ENCODE data around the gene SDCCAG8. TPM values are rescaled to one million over a fixed set of nuclear protein-coding genes. Genes with fewer than 3 reads are reported as not detected.
A peak's percentile ranks its signal among the peaks of the same experiment; 100 is the strongest.

SDCCAG8 gene
- total RNA-seq, 1 donor from 2014 or later: 110 TPM

DNA sequence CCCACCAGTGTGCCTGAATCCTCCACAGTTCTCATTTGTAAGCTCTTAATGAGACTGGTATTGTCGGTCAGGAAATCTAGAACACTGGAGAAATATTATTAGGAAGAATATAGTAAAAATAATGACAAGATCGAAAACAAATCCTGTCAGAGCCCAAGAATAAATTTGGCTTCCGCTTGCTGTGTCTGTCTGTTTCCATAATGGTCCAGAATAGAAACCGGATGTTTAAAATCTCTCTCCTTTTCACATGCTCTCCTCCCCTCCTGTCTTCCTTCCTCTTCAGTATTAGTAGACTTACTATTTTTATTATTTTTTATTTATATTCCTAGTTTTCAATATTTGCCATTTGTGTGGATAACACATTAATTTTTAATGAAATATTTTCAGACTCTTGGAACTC is 187.7 kb downstream of the SDCCAG8 start:
- no peak for FAIRE-seq

GRCh38 chr1:243447347-243447746 is 191.5 kb downstream of the SDCCAG8 start:
- FAIRE-seq: no peak

More for the DNA sequence above, 187.7 kb downstream of the SDCCAG8 start:
- DNase-seq (ENCODE audit: low spot score in 2 of 2): no peak

GRCh38 chr1:243447844-243448243 is 192.0 kb downstream of the SDCCAG8 start:
- DNase-seq (ENCODE audit: low spot score in 2 of 2) (no peak), FAIRE-seq (no peak)

More at GRCh38 chr1:243447347-243447746, 191.5 kb downstream of the SDCCAG8 start:
- DNase-seq (ENCODE audit: low spot score in 2 of 2): no peak

DNA sequence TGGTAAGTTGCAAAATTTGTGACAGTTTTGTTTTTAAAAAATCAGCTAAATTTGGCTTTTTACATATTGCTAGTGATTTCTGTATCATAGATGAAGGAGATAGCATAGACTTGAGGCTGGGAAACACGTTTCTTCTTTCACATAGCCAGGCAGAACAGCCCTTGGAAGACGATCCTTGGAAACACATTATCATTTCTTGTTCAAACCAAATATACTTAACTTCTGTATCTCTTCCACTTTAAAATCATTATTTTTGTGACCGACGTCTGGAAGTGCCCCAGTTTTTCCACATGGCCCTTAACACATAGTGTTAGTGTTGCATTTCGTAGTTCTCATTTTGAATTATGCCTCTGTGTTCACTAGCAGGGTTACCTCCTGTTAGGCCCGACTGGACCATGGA is 193.5 kb downstream of the SDCCAG8 start:
- no peak for FAIRE-seq
- no peak for DNase-seq (ENCODE audit: low spot score in 2 of 2)

DNA sequence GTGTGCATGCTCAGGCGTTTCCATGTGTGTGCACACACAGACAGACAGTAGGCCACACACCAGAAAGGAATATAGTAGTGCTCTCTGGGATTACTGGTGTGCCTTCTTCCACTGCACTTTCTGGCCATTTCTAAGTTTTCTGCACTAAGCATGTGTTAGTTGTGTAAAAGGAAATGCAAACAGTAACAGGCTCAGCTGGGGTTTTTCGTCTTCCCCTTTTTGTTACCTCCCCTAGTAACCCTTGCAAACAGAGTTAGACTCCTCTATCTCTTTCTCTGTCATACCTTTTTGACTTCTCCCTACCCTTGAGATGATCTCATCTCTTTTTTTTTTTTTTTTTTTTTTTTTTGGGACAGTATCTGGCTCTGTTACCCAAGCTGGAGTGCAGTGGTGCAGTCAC is 196.3 kb downstream of the SDCCAG8 start:
- FAIRE-seq (no peak), DNase-seq (ENCODE audit: low spot score in 2 of 2) (no peak)

GRCh38 chr1:243454328-243454997 is 198.6 kb downstream of the SDCCAG8 start:
- FAIRE-seq (no peak), DNase-seq (ENCODE audit: low spot score in 2 of 2) (no peak)

GRCh38 chr1:243455760-243456651 is 200.2 kb downstream of the SDCCAG8 start:
- DNase-seq (ENCODE audit: low spot score in 2 of 2) (no peak), FAIRE-seq (no peak)

DNA sequence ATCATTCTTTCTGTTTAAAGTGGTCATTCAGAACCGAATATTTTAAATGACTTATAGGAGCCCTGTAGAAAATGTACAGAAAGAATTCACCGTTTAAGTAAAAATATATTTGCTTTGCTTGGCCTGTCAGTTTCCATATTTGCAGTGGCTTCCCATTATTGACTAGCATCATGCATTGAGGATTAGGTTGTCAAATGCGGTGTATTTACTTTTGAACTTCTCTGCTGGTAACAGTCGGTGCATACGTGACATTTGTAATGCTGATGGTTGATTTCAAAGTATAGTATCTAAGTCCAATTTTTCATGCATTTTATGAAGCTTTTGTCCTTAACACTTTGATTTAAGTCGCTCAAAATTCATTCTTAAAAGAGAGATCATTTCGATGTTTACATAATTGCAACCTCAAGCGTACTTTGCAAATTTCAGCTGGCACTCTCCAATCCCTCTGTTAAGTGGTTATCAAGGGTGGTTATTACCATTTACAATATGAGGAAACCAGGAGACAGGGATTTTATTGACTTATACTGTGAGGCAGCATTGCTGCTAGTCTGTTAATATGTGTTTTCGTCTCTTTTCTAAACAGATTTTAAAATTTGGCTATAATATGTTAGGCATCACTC is 201.6 kb downstream of the SDCCAG8 start:
- DNase-seq (ENCODE audit: low spot score in 2 of 2) (no peak), FAIRE-seq (no peak)

GRCh38 chr1:243459059-243459458 is 203.2 kb downstream of the SDCCAG8 start:
- FAIRE-seq: no peak

DNA sequence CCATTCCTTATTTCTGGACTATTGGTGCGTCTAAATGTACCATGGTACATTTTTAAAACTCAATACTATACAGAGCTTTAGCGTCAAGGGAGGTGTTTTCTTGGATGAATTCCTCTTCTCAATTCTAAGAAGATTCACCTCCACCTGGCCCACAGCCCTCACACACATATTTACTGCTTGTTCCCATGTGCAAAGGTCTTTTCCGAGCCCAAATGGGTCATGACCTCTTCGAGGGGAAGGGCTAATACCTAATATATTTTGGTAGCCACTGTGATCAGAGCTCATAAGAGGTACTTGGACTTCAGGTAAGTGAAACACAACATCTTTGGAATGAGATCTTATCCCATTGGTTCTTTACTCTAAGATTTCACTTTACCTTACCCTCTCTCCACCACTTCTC is 205.9 kb downstream of the SDCCAG8 start:
- no peak for DNase-seq (ENCODE audit: low spot score in 2 of 2)

More at GRCh38 chr1:243459059-243459458, 203.2 kb downstream of the SDCCAG8 start:
- DNase-seq (ENCODE audit: low spot score in 2 of 2): no peak

DNA sequence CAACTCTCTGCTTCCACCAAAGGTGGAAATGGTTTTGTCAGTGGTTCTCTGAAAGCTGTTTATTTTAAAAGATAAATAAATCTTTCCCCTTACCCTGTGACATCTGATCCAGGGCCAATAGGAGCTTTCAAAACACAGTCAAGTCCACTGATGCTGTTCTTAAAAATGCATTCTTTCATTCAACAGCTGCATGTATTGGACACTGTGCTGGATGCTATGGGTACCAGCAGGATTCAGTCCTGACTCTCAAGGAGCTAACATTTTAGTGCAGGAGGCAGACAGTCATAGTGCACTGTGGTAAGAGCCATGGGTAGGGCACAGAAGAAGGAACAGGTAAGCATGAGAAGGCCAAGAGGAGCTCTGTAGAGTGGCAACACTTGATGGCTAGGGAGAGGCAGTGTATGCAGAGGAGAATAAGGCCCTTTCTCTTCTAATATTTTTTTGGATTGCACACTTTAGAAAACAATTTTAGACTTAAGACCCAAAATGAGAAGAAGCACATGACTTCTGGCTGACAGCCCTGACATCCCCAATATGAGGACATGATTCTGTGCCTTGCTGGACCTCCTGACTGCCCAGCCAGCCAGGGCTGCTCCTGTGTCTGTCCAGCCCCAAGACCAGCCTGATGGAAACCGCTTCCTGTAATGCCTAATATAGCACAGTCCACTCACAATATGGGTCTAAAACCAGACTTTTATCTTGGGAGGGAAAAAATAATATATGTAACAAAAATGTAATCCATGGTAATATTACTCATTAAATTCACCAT is 207.3 kb downstream of the SDCCAG8 start:
- DNase-seq (ENCODE audit: low spot score in 2 of 2): no peak
- no peak for FAIRE-seq

More for the DNA sequence above, 205.9 kb downstream of the SDCCAG8 start:
- FAIRE-seq: no peak

DNA sequence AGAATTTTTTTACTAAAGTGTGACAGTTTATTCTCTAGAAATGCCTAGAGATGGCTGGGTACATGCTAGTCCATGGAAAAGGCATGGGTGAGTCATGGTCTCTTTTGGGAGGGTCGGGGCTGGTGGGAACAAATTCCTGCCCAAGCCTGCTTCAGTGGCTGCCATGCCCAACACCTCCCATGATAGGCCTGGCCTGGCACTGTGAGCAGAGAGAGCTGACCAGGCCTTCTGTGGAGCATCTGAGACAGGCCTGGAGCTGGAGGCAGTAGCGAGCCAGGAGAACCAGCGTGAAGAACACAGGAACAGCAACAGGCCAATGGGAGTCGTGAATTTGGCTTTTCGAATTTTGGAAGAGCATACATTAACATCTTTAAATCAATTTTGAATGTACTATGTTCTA is 209.2 kb downstream of the SDCCAG8 start:
- DNase-seq (ENCODE audit: low spot score in 2 of 2): no peak
- no peak for FAIRE-seq

DNA sequence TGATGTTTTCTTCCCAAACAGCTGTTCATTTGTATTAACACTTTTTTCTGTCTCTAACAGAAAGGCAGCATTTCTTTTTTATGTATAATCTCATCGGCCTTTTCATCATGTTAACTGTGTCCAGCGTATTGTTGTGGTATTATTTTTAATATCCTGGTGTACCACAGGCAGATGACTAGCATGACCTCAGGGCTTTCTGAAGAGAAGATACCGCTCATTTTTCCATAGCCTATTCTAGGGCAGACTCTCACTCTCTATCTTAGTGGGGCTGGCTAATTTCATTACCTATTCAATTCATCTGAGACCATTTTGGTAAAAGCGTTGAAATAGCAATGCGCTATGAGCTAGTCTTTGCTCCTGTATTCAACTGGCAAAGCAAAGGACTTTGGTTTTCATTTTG is 209.9 kb downstream of the SDCCAG8 start:
- FAIRE-seq (no peak), DNase-seq (ENCODE audit: low spot score in 2 of 2) (no peak)

- FAIRE-seq (no peak), DNase-seq (ENCODE audit: low spot score in 2 of 2) (no peak)
Measured at GRCh38 chr1:243469497-243469896, 213.7 kb downstream of the SDCCAG8 start.

DNA sequence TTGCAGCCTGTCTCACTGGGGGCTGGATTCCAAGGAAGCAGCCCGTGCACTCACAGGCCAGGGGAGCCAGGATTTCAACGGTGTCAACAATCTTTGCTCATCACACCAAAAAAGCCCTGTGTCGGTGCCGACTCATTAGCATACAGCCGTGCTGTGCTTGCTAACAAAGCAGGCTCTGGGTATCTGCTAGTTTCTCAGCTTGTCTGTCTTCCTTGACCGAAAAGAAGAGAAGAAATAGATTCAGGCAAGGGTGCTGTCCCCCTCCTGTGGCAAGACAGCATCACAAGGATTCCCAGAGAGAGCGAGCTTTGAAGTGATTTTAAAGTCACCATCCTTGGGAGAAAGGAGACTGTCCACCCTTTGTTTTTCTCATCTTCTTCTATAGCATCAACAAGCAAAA is 214.7 kb downstream of the SDCCAG8 start:
- DNase-seq (ENCODE audit: low spot score in 2 of 2): peak in 1 of 2 donors; percentile 21
- no peak for FAIRE-seq

- FAIRE-seq (no peak), DNase-seq (ENCODE audit: low spot score in 2 of 2) (no peak)
Measured at GRCh38 chr1:243471026-243471685, 215.3 kb downstream of the SDCCAG8 start.

- FAIRE-seq (no peak), DNase-seq (ENCODE audit: low spot score in 2 of 2) (peak in 1 of 2 donors; percentile 3)
Measured at GRCh38 chr1:243471754-243472745, 216.2 kb downstream of the SDCCAG8 start.

Data from frontal cortex (tissue), 4 donors.